Measurements from ENCODE around the gene IGLL5.

DNA sequence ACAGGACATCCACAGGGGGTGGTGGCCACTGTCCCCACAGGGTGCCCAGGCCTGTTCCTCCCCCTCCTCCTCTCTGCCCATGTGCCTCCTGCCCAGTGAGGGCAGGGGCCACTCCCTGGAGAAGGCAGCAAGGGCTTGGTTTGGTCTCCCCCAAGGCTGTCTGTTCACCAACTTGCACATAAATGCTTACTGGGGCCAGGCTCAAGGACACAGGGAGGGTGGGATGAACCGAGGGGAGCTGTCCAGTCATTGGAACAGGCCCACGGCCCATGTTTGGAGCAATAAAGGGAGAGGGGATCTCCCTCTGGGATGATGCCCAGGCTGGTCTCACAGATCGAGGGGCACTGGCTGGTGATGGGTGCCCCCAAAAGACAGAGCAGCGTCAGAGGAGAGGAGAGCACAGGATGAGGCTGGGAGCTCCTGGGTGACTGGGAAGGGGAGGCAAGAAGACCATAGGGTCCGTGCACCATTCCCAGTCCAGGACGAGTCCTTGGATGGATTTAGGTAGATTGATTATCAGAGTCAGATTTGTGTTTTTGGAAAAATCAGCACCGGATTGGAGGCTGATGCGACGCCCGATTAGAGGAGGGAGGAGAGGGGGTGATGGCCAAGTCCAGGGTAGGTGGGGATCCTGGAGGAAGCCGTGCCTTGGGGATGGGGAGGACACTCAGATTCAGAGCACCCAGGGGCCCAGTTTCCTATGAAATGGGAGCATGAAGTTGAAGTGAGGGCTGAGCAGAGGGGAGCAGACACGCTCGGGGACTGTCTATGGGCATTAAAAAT is 1.1 kb downstream of the IGLL5 start:
- TF ChIP-seq, protein P1, sequence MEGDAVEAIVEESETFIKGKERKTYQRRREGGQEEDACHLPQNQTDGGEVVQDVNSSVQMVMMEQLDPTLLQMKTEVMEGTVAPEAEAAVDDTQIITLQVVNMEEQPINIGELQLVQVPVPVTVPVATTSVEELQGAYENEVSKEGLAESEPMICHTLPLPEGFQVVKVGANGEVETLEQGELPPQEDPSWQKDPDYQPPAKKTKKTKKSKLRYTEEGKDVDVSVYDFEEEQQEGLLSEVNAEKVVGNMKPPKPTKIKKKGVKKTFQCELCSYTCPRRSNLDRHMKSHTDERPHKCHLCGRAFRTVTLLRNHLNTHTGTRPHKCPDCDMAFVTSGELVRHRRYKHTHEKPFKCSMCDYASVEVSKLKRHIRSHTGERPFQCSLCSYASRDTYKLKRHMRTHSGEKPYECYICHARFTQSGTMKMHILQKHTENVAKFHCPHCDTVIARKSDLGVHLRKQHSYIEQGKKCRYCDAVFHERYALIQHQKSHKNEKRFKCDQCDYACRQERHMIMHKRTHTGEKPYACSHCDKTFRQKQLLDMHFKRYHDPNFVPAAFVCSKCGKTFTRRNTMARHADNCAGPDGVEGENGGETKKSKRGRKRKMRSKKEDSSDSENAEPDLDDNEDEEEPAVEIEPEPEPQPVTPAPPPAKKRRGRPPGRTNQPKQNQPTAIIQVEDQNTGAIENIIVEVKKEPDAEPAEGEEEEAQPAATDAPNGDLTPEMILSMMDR (IDR thresholded peaks at IDR 0.05; ENCODE audit: low read length): no peak
- no peak for TF ChIP-seq EZH2phosphoT487 (IDR thresholded peaks at IDR 0.05; ENCODE audit: low read length)
- no peak for TF ChIP-seq EZH2 (optimal IDR thresholded peaks at IDR 0.05; ENCODE audit: low read depth, low read length)
